Measurements from ENCODE around the gene GABBR1. TPM values are rescaled to one million over a fixed set of nuclear protein-coding genes. Genes with fewer than 3 reads are reported as not detected.

GABBR1 gene
- polyA plus RNA-seq, 1 of the 3 experiments (the other 2 are of a cell fraction) = 26.8 TPM

GRCh38 chr6:29628419-29629281 is 4.3 kb downstream of the GABBR1 start:
- Histone ChIP-seq H3K9me2 (no peaks in the 10 kb centered on the region), H3K27ac (ENCODE audit: low read depth in 2 of 2, low read length in 1 of 2) (peak overlapping the region; percentile 50 to 74; a peak in 3 of 4 replicates), H4K20me1 (ENCODE audit: insufficient read depth) (no peaks in the 10 kb centered on the region), H3K9me3 (no peaks in the 10 kb centered on the region), H3K4me3 (ENCODE audit: low read depth in 2 of 2, low read length in 1 of 2) (peak overlapping the region; percentile 54 to 74), H3K9ac (peak overlapping the region; percentile 66), H3K36me3 (replicated peaks in 1 of 2; ENCODE audit: control insufficient read depth in 1 of 2, insufficient read depth in 2 of 2, low read length in 1 of 2) (peaks cover 0 to 5% of the 10 kb centered on the region in 2 experiments), H3K27me3 (ENCODE audit: insufficient read depth) (no peaks in the 10 kb centered on the region), H3K4me2 (peak overlapping the region; percentile 99), H3K4me1 (ENCODE audit: control insufficient read depth in 1 of 2, insufficient read depth in 2 of 2, low read depth in 1 of 2, low read length in 1 of 2) (peaks cover 16 to 20% of the 10 kb centered on the region in 2 experiments; a peak in 2 of 4 replicates), H3K79me2 (ENCODE audit: insufficient read depth) (peaks cover 14% of the 10 kb centered on the region; the same call in 1 of the 2 replicates), H3F3A (replicated peaks; ENCODE audit: insufficient read depth) (peaks cover 4% of the 10 kb centered on the region), H2AFZ (ENCODE audit: low read depth) (peak overlapping the region; percentile 82)
- peak; percentile 90 for DNase-seq
- 2% methylated on average over 29 of the region's 32 CpGs for WGBS (ENCODE audit: low lambda C conversion rate)
- ChIA-PET CTCF (interaction anchor here (0.6 to 7.6 kb wide), 12 partner anchors 9 to 705 kb away, joined by 3 to 79 read pairs (median 4); partner anchors contain the start of gene TRIM27), POLR2A (interaction anchor here (1.1 kb wide), 1 partner anchor 17 kb away, joined by 5 read pairs; no protein-coding TSS in a partner anchor)
- TF ChIP-seq JUND (IDR thresholded peaks at IDR 0.05) (no peak), RCOR1 (IDR thresholded peaks at IDR 0.05; ENCODE audit: low read length) (no peak), RFX5 (IDR thresholded peaks at IDR 0.05; ENCODE audit: low read length) (peak; percentile 35; the same call in 1 of the 2 replicates), NFIC (IDR thresholded peaks at IDR 0.05; ENCODE audit: borderline replicate concordance) (no peak), FOXJ3 (CRISPR knock-in tag; IDR thresholded peaks at IDR 0.05) (no peak), MXI1 (IDR thresholded peaks at IDR 0.05; ENCODE audit: low read depth, low read length) (no peak), TCF12 (IDR thresholded peaks at IDR 0.05) (no peak), CHD2 (IDR thresholded peaks at IDR 0.05; ENCODE audit: low read length, partially characterized antibody) (peak; percentile 47), REST (IDR thresholded peaks at IDR 0.05; ENCODE audit: low read depth, low read length) (no peak), FOXM1 (IDR thresholded peaks at IDR 0.05; ENCODE audit: low read depth) (no peak), NRF1 (IDR thresholded peaks at IDR 0.05; ENCODE audit: low read depth, low read length) (no peak), PBX3 (IDR thresholded peaks at IDR 0.05) (no peak), GABPA (IDR thresholded peaks at IDR 0.05; ENCODE audit: low read depth) (no peak), MEF2A (IDR thresholded peaks at IDR 0.05; ENCODE audit: borderline replicate concordance, low read depth) (no peak), MAX (IDR thresholded peaks at IDR 0.05; ENCODE audit: low read depth) (peak; percentile 82), SMC3 (IDR thresholded peaks at IDR 0.05; ENCODE audit: low read depth, low read length) (peak; percentile 42), YY1 (IDR thresholded peaks at IDR 0.05; ENCODE audit: low read depth) (no peak), IRF3 (IDR thresholded peaks at IDR 0.05; ENCODE audit: low read depth, low read length) (no peak), POLR2AphosphoS5 (IDR thresholded peaks at IDR 0.05; ENCODE audit: low read depth, low read length) (no peak), TEAD4 (IDR thresholded peaks at IDR 0.05; ENCODE audit: borderline replicate concordance, insufficient read depth) (no peak), EP300 (IDR thresholded peaks at IDR 0.05; ENCODE audit: borderline replicate concordance in 1 of 2, low read depth in 1 of 2, low read length in 1 of 2) (no peak), CTCF (IDR thresholded peaks at IDR 0.05) (peak; percentile 63), RAD21 (IDR thresholded peaks at IDR 0.05; ENCODE audit: low read length) (peak; percentile 60), USF2 (IDR thresholded peaks at IDR 0.05; ENCODE audit: borderline replicate concordance, low read depth, low read length) (no peak), ELF1 (IDR thresholded peaks at IDR 0.05) (no peak)
